NCI-H1092 treated with DMSO at 0.1 percent for 48 hours (cell line): ENCODE data around the gene BEX3.
"Not testable (repeated sequence)": the region's sequence is repeated elsewhere in the genome, so short reads cannot be mapped to it uniquely, and the experiment has no call there.

Experiments used
- DNase-seq: peaks from one replicate; lab custom pipeline; 2025; lab: John Stamatoyannopoulos, UW

Gene BEX3

DNA sequence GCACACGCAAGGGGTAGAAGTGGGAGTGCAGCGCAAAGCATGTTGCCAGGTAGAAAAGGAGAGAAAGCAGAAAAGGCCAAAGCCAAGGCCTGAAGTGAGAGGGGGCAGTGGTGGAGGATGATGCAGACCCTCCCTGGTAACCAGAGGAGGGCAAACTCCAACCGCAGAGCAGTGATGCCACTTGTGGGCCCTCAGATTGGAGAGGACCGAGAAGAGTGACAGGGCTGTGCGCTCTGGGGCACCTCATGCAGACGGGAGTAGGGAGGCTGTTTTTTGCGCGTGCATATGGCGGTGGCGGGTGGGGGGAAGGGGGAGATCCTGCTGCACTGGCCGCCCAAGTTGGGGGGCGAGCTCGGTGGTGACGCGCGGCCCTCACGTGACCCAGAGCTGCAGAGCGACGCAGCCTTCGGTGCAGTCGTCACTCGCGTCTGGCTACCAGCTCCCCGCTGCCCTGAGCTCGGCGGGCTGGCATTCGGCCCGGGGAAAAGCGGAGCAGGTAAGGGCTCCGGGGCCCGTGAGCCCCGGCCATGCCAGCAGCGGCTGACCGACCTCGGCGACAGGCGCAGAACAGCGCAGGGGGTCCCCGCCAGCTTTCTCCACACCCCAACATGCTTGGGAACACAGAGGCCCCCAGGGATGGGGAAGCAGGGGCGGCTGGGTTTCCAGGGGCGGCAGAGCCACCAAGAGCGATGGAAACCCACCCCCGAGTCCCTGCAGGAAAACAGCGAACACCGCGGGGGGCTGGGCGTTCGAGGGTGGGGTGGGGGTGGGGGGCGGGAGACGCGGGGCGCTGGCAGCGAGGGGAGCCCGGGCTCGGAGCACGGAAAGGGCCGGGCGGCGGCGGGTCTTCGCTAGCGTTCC, at the start of gene BEX3:
TSS of gene BEX3 (plus strand) at position 421 of the 861 bp plus-strand sequence. CDS start 984 bp downstream, outside the sequence.
- DNase-seq: peak; percentile 71

DNA sequence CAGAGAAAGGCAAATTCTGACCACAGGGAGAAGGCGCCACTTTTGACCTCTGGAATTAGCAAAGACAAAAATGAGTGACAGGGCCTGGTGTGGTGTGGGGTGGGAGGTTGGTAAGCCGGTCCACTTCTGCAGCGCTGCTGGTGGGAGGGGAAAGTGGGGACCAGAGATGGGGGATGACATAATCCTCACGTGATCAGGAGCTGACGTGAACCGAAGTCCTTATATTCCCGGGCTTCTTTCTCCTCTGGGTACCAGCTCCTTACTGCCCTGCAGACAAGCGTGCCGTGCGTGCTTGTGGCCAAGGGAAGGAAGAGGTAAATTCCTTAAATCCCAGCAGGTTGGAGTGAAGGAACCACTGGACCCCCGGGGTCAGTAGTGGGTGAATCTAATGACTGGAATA, 46.3 kb upstream of the BEX3 start, which contains the start of gene TCEAL7:
TSS of gene TCEAL7 (plus strand) at position 249 of the 400 bp plus-strand sequence. CDS start 1,165 bp downstream, outside the sequence.
- no peak for DNase-seq

- no peak for DNase-seq
Measured at GRCh38 chrX:103330681-103331288, 45.6 kb upstream of the BEX3 start.

- DNase-seq: no peak
Measured at GRCh38 chrX:103338663-103339062, 37.7 kb upstream of the BEX3 start.

GRCh38 chrX:103343105-103343504, 33.2 kb upstream of the BEX3 start:
- peak; percentile 15 for DNase-seq

DNA sequence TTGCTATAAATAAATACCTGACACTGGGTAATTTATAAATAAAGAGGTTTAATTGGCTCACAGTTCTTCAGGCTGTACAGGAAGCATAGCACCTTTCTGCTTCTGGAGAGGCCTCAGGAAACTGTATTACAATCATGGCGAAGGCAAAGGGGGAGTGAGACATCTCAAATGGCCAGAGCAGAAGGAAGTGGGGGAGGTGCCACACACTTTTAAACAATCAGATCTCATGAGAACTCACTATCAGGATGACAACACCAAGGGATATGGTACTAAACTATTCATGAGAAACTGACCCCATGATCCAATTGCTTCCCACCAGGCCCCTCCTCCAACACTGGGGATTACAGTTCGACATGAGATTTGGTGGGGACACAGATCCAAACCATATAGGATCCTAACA, 31.7 kb upstream of the BEX3 start:
- DNase-seq: no peak

DNA sequence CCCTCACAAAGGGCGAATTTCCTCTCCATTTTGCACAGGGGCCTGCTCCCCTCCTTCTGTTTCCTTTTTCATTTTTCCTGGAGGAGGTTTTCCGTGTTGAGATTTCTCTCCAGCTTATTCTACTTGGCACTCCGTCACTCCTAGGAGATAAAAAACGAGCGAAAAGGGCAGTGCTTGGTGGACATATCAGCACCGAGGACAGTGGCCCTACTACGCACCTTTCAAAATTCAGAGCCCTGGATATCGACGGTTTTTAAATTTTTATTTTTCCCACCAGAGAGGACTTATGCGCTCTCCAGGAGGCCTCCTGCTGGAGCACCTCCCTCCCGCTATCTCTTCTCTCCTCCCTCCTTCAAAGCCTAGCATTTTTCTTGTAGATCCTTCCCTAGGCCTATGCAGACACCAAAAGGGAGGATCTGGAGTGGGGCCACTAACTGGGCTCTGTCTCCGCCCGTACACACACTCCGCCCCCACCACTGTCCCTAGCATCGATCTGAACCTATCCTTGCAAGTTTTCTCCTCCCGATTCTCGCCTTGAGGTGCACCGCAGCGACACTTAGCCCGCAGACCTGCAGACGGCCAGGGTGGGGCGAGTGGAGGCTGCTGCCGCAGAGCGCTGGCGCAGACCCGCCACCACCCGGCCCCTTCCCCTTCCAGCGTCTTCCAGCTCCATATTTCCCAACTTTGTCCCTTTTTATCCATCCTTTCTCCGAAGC, 28.5 kb upstream of the BEX3 start:
- DNase-seq: no peak

- peak; percentile 70 for DNase-seq
Measured at GRCh38 chrX:103356130-103356798, 20.1 kb upstream of the BEX3 start, which contains the start of gene TCEAL9. Gene TCEAL9, plus strand, starts transcription at chrX:103356506. Its CDS starts 1,179 bp downstream, at chrX:103357685.

GRCh38 chrX:103356858-103357257, 19.5 kb upstream of the BEX3 start:
- DNase-seq: no peak

DNA sequence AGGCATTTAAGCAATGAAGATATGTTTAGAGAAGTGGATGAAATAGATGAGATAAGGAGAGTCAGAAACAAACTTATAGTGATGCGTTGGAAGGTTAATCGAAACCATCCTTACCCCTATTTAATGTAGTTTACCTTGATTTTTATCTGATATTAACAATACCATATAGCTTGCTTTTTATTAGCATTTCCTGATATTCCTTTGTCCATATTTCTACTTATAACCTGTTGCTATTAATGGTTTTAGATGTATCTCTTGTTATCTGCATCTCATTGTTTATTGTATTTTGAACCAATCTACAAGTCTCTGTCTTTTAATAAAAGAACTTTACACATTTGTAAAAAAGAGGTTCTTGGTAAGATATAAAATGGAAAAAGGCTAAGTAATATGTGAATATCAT, 18.5 kb upstream of the BEX3 start:
- DNase-seq: no peak

DNA sequence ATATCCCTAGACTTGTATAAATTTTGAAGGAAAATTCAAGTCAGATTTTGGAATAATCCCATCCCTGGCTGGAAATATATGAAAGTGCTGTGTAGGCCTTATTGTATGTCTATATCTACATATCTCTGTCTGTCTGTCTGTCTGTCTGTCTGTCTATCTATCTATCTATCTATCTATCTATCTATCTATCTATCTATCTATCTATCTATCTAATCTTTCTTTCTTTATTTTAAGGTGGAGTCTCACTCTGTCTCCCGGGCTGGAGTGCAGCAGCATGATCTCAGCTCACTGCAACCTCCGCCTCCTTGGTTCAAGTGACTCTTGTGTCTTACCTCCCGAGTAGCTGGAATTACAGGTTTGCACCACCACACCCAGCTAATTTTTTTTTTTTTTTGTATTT, 16.7 kb upstream of the BEX3 start:
- not testable (repeated sequence) for DNase-seq

- no peak for DNase-seq
Measured at GRCh38 chrX:103360092-103360491, 16.2 kb upstream of the BEX3 start.

GRCh38 chrX:103360916-103361315, 15.4 kb upstream of the BEX3 start:
- DNase-seq: no peak

GRCh38 chrX:103361798-103362197, 14.5 kb upstream of the BEX3 start:
- DNase-seq: no peak

DNA sequence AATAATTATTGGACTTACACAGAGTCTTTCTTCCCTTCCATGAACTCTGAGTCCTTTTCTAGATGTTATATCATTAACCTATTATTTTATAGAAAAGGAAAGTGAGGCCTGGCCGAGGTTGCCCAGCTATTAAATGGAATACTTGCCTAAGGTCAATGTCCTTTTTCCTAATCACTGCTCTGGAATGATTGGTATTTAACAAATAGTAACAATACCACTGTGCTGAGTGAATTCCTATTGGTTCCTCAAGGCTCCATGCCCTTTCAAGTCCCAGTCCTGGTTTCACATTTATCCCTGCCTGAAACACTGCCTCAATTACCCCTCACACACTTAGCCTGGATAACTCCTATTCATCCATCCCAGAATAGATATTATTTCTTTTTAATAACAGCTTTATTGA, 13.9 kb upstream of the BEX3 start:
- no peak for DNase-seq

- no peak for DNase-seq
Measured at GRCh38 chrX:103363046-103363445, 13.3 kb upstream of the BEX3 start.

GRCh38 chrX:103367502-103367901, 8.8 kb upstream of the BEX3 start:
- no peak for DNase-seq

- no peak for DNase-seq
Measured at GRCh38 chrX:103369479-103369878, 6.9 kb upstream of the BEX3 start.

DNA sequence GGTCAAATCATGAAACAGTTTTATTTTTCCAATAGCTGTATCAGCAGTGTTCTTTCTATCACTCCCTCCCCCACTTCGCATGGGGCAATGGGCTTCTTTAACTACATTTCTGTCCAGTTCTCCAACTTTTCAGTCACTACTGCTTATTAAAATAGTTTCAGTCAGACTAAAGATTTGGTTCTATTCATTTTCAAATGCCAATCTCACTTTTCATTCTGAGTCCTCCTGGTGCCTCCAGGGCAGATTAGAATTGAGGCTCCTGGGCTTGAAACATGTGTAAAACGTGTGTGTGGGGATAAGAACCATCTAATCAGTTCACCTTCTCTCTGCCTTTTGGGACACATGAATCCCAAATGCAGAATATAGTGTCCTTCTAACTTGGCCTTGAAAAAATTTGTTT, 3.5 kb upstream of the BEX3 start:
- no peak for DNase-seq

- no peak for DNase-seq
Measured at GRCh38 chrX:103373581-103373980, 2.8 kb upstream of the BEX3 start.

GRCh38 chrX:103376979-103377324, 614 bp downstream of the BEX3 start:
- DNase-seq: peak; percentile 25

DNA sequence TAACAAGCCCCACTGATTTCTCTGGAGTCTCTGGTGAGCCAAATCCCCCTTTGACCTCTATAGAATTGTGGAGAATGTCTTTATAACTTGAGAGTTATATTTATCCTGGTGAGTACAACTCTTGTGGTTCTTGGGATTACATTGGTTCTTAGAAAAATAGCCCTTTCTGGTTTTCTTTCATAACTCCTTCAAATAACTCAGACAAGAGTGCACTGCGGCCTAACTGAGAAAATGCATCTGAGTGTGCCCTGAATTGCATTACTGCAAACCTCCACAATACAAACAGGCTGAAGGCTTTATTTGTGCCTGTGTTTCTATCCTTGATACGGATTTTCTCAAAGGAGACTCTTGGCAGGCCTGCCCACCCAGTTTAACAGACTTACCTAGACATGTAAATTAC, 2.7 kb downstream of the BEX3 start:
- no peak for DNase-seq
